Endothelial cell of umbilical vein (primary cell): ENCODE measurements around the gene ZNF446. TPM values are rescaled to one million over a fixed set of nuclear protein-coding genes. Genes with fewer than 3 reads are reported as not detected.

Source experiments
- BruUV-seq: library from RNA; stranded (reverse); fragments of 400-500 nt; replicated peaks from 2 replicates; lab custom pipeline; 2021; lab: Mats Ljungman, UMichigan
- CTCF ChIA-PET: fragments of 300-600, 350-600 bp; sonication (Branson Sonifier 250); formaldehyde crosslinking; loops from one replicate; lab custom pipeline; 2021; ENCODE audit warnings: antibody characterized with exemption, inconsistent platforms; lab: Charles Lee
- POLR2A ChIA-PET: fragments of 300-600, 350-600 bp; sonication (Branson Sonifier 250); formaldehyde crosslinking; loops from one replicate; lab custom pipeline; 2021; ENCODE audit warnings: antibody characterized with exemption, inconsistent platforms; lab: Charles Lee
- DNase-seq: peaks from one replicate; pipeline ENCODE4 v3.0.0-alpha.2; 2011; ENCODE audit warnings: low read depth, low spot score
- FAIRE-seq: peaks from 2 replicates; lab custom pipeline; 2011; peaks lifted over from hg19 to GRCh38; lab: Jason Lieb, UNC
- H2AFZ ChIP-seq: 2 replicates; pipeline ENCODE4 v1.6.0; 2012; ENCODE audit warnings: low read depth, low read length, control low read depth, inconsistent platforms
- H3K27ac ChIP-seq: 2 replicates; pipeline ENCODE4 v1.5.1; 2011; ENCODE audit warnings: low read depth, mild to moderate bottlenecking, control low read depth, low read length, moderate library complexity; ENCODE audit not compliant: insufficient read depth
- H3K27me3 ChIP-seq, 2 experiments: 2 replicates each; pipeline versions ENCODE4 v1.6.0 to v1.6.1; 2011; ENCODE audit warnings: low read length in 2 of 2, mixed read lengths in 1 of 2; ENCODE audit not compliant: control insufficient read depth in 2 of 2, insufficient read depth in 2 of 2
- H3K36me3 ChIP-seq, 2 experiments: 2 replicates in 1 of 2; 3 replicates in 1 of 2; pipeline ENCODE4 v1.5.1; 2011; ENCODE audit warnings: low read length in 2 of 2, mild to moderate bottlenecking in 1 of 2, moderate library complexity in 1 of 2; ENCODE audit not compliant: control insufficient read depth in 2 of 2, insufficient read depth in 2 of 2; ENCODE audit errors: extremely low read depth in 1 of 2
- H3K4me1 ChIP-seq: 3 replicates; pipeline ENCODE4 v1.5.1; 2011; ENCODE audit warnings: mild to moderate bottlenecking, low read length; ENCODE audit not compliant: control insufficient read depth, insufficient read depth; ENCODE audit errors: extremely low read depth
- H3K4me2 ChIP-seq: 2 replicates; pipeline ENCODE4 v1.6.1; 2011; ENCODE audit warnings: low read length, control low read depth, mixed read lengths; ENCODE audit not compliant: insufficient read depth
- H3K4me3 ChIP-seq, 3 experiments: fragments of 200-600 bp in 1 of 3; sonication (generic), shearing (Covaris generic) in 1 of 3; replicated peaks in 1 of 3; 2 replicates each; pipeline ENCODE4 v1.5.1; 2011 to 2016; ENCODE audit warnings: control low read depth in 3 of 3, low read length in 3 of 3, mild to moderate bottlenecking in 2 of 3, inconsistent platforms in 1 of 3, low read depth in 1 of 3, moderate library complexity in 1 of 3; ENCODE audit not compliant: insufficient read depth in 1 of 3
- H3K79me2 ChIP-seq: 2 replicates; pipeline ENCODE4 v1.6.0; 2012; ENCODE audit warnings: low read length, inconsistent platforms; ENCODE audit not compliant: control insufficient read depth, insufficient read depth
- H3K9ac ChIP-seq: replicated peaks from 2 replicates; pipeline ENCODE3; 2011; ENCODE audit warnings: low read length, control low read depth; ENCODE audit not compliant: insufficient read depth; ENCODE audit errors: extremely low read depth
- H3K9me1 ChIP-seq: replicated peaks from 3 replicates; pipeline ENCODE4 v1.6.0; 2011; ENCODE audit warnings: mild to moderate bottlenecking, low read length; ENCODE audit not compliant: control insufficient read depth, insufficient read depth; ENCODE audit errors: extremely low read depth
- H3K9me3 ChIP-seq: replicated peaks from 2 replicates; pipeline ENCODE4 v1.5.1; 2012; ENCODE audit warnings: low read length, inconsistent platforms; ENCODE audit not compliant: control insufficient read depth, insufficient read depth
- H4K20me1 ChIP-seq: replicated peaks from 2 replicates; pipeline ENCODE3; 2011; ENCODE audit warnings: mild to moderate bottlenecking, low read length; ENCODE audit not compliant: control insufficient read depth, insufficient read depth; ENCODE audit errors: extremely low read depth
- CTCF ChIP-seq, 2 donors: IDR thresholded peaks; 1 replicate in 1 of 2; 2 replicates in 1 of 2; pipeline ENCODE4 v1.5.1; 2011; ENCODE audit warnings: low read length in 2 of 2, mild to moderate bottlenecking in 2 of 2, moderate library complexity in 2 of 2, control low read depth in 1 of 2, inconsistent platforms in 1 of 2, low read depth in 1 of 2; ENCODE audit not compliant: insufficient read depth in 1 of 2; ENCODE audit errors: extremely low read depth in 1 of 2
- EZH2 ChIP-seq: IDR thresholded peaks from 2 replicates; pipeline ENCODE4 v1.6.1; 2012; ENCODE audit warnings: borderline replicate concordance, low read depth, mild to moderate bottlenecking, moderate library complexity, low read length, inconsistent platforms; ENCODE audit not compliant: severe bottlenecking
- FOS ChIP-seq: IDR thresholded peaks from 2 replicates; pipeline ENCODE4 v1.6.1; 2011; ENCODE audit warnings: mild to moderate bottlenecking, low read length, moderate library complexity, borderline replicate concordance; ENCODE audit not compliant: insufficient read depth
- GATA2 ChIP-seq: IDR thresholded peaks from 2 replicates; pipeline ENCODE4 v1.7.0; 2011; ENCODE audit warnings: low read depth, mild to moderate bottlenecking, moderate library complexity, mixed read lengths, low read length; ENCODE audit not compliant: insufficient read length, insufficient read depth
- JUN ChIP-seq: IDR thresholded peaks from 2 replicates; pipeline ENCODE4 v1.6.1; 2011; ENCODE audit warnings: borderline replicate concordance, low read depth; ENCODE audit not compliant: insufficient read length, insufficient read depth
- MYC ChIP-seq: IDR thresholded peaks from one replicate; pipeline ENCODE4 v1.6.1; 2011; ENCODE audit warnings: mild to moderate bottlenecking, low read depth, low read length
- POLR2A ChIP-seq: IDR thresholded peaks from 2 replicates; pipeline ENCODE4 v1.6.1; 2012; ENCODE audit warnings: low read depth, mild to moderate bottlenecking, control low read depth, low read length
- POLR2AphosphoS5 ChIP-seq: IDR thresholded peaks from 2 replicates; pipeline ENCODE4 v1.6.1; 2012; ENCODE audit warnings: low read depth, mild to moderate bottlenecking, control low read depth, low read length, moderate library complexity; ENCODE audit not compliant: insufficient read depth
- dilution Hi-C: fragments of 300-500 bp; cut with MboI; formaldehyde crosslinking; loops from one replicate; pipeline ENCODE4 v1.15.0; 2019; ENCODE audit warnings: low sequenced_read_pairs; ENCODE audit not compliant: extremely low pct_ligation_motif_present
- intact Hi-C: fragments of 100-400 bp; cut with micrococcal nuclease; formaldehyde crosslinking; loops from one replicate; pipeline ENCODE4 v1.10.0; 2022
- polyA plus RNA-seq, 4 experiments: library from polyadenylated mRNA; depleted of rRNA in 3 of 4; stranded (reverse) in 3 of 4; unstranded in 1 of 4; fragments of >200 nt; gene quantifications; 2 replicates each; pipeline versions ENCODE4 v1.2.1 to v1.2.3, GENCODE V29; 2011 to 2012; ENCODE audit warnings: missing spikeins in 1 of 4
- total RNA-seq: library from RNA; stranded (reverse); gene quantifications from 2 replicates; pipeline ENCODE4 v1.2.3, GENCODE V29; 2021
- TF ChIP-seq, protein P1 (sequence below): IDR thresholded peaks from 2 replicates; pipeline ENCODE4 v1.6.1; 2011; ENCODE audit not compliant: insufficient read depth, insufficient read length

ZNF446 gene
- total and polyA plus RNA-seq, 2 donors (not counting 3 experiments of a cell fraction or from before 2014, with no cell fraction given): 7.0 to 8.3 TPM

DNA sequence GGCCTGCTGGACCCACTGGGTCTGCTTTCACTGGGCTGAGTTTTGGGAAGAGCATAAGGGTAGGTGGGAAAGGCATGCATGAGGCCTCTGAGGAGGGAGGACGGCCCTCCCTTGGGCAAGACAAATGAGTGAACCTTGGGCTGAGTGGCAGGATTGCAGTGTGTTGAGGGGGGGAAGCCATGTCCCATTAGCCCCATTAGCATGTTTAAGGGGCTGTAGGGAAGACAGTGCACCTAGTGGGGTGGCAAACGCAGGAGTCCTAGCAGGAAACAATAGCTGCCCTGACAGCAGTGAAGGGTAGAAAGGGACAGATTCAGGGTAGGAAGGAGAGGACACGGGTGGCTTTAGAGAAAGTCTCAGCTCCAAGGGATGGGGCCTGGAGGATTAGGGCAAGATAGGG, 46.6 kb downstream of the ZNF446 start:
- Histone ChIP-seq H3K36me3 (no peaks in the 10 kb centered on the region), H3K4me1 (peaks cover 19% of the 10 kb centered on the region), H3K4me2 (no peak overlapping the region), H3K4me3 (no peak overlapping the region), H3K79me2 (peaks cover 14% of the 10 kb centered on the region), H3K9me3 (no peaks in the 10 kb centered on the region), H3K27ac (no peak overlapping the region), H3K9me1 (no peaks in the 10 kb centered on the region), H4K20me1 (no peaks in the 10 kb centered on the region), H3K9ac (no peak overlapping the region), H2AFZ (no peak overlapping the region), H3K27me3 (no peaks in the 10 kb centered on the region)
- ChIA-PET POLR2A (interaction anchor here (1.1 kb wide), 1 partner anchor 21 kb away, joined by 3 read pairs; the partner anchor contains the start of gene TRIM28), CTCF (interaction anchor here (0.8 to 1.6 kb wide), 3 partner anchors 9 to 32 kb away, joined by 3 to 4 read pairs (median 3); partner anchors contain the start of gene CHMP2A)
- dilution Hi-C loops: no loop called here
- FAIRE-seq (no peak), DNase-seq (no peak)
- no peak for TF ChIP-seq EZH2
- no peak for TF ChIP-seq CTCF (IDR thresholded peaks at IDR 0.05; ENCODE audit: extremely low read depth in 1 of 2, insufficient read depth in 1 of 2, low read depth in 1 of 2, low read length in 2 of 2)
- TF ChIP-seq, protein P1, sequence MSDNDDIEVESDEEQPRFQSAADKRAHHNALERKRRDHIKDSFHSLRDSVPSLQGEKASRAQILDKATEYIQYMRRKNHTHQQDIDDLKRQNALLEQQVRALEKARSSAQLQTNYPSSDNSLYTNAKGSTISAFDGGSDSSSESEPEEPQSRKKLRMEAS: no peak
- TF ChIP-seq POLR2A: no peak
- no peak for TF ChIP-seq JUN
- TF ChIP-seq POLR2AphosphoS5: no peak
- no peak for TF ChIP-seq MYC
- no peak for TF ChIP-seq GATA2
- TF ChIP-seq FOS: no peak
- BruUV-seq: no TSS peak
- intact Hi-C loops: no loop called here
